ENCODE data around the gene ELOA2. TPM values are rescaled to one million over a fixed set of nuclear protein-coding genes. Genes with fewer than 3 reads are reported as not detected.
"Not testable (repeated sequence)": the region's sequence is repeated elsewhere in the genome, so short reads cannot be mapped to it uniquely, and the experiment has no call there.

ELOA2 gene
- total RNA-seq, 1 donor from 2014 or later, result not detected

GRCh38 chr18:47023769-47024465, 11.5 kb downstream of the ELOA2 start:
- H3K27me3 ChIP-seq (ENCODE audit: low read depth); H3K4me3 ChIP-seq; H3K4me1 ChIP-seq; H3K9me3 ChIP-seq (replicated peaks); H3K27ac ChIP-seq (replicated peaks); DNase-seq; intact Hi-C loops (cut with micrococcal nuclease); H3K36me3 ChIP-seq: not testable (repeated sequence)

DNA sequence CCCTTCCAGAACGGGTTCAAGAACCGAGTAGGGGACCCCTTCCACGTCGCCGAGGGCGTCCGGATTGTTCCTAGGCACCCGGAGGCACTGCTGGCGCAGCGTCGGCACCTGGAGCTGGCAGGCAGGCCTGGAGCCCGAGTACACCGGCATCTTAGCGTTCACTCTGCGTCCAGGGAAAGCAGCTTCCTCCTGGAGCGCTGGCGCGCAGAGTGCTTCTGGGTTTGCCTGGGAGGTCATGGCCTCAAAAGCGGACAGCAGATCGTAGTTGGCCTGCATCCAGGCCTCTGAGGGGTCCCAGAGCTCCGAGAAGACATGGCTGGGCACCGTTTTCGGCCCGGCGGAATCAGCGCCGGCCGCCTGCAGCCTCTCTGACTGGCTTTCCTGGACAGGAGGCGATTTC, 12.6 kb downstream of the ELOA2 start:
- intact Hi-C loops (cut with micrococcal nuclease); H3K27ac ChIP-seq (replicated peaks); H3K9me3 ChIP-seq (replicated peaks); H3K4me3 ChIP-seq; H3K27me3 ChIP-seq (ENCODE audit: low read depth); H3K36me3 ChIP-seq; DNase-seq; H3K4me1 ChIP-seq: not testable (repeated sequence)

- H3K4me3 ChIP-seq; H3K27ac ChIP-seq (replicated peaks); H3K9me3 ChIP-seq (replicated peaks); DNase-seq; H3K4me1 ChIP-seq; H3K27me3 ChIP-seq (ENCODE audit: low read depth); H3K36me3 ChIP-seq; intact Hi-C loops (cut with micrococcal nuclease): not testable (repeated sequence)
Measured at GRCh38 chr18:47020757-47021156, 14.7 kb downstream of the ELOA2 start.

DNA sequence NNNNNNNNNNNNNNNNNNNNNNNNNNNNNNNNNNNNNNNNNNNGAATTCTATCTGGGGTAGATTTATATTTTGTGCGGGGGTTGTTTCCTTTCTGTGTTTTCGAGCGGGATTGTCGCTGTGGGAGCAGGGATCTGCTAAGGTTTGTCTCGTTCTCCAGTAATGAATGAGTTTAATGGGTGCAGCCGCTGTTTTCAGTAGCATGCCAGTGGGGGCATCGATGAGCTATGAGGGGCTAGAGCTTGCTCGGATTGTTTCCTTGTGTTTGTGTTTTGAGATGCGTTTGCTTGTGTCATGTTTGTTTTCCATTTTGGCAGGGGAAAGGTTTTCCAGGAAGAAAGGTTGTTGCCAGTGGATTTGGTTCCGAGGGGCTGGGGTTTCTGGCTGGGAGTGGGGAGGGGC, 15.6 kb downstream of the ELOA2 start:
- H3K9me3 ChIP-seq (replicated peaks); H3K4me1 ChIP-seq; H3K27ac ChIP-seq (replicated peaks); H3K4me3 ChIP-seq; H3K27me3 ChIP-seq (ENCODE audit: low read depth); H3K36me3 ChIP-seq; intact Hi-C loops (cut with micrococcal nuclease); DNase-seq: not testable (repeated sequence)

Other genes with a start within 250 kb of the ELOA2 start
- gene PIAS2, start 118.1 kb downstream of the ELOA2 start, total RNA-seq, result 33.2 TPM
- 5.4 TPM for gene KATNAL2, start 118.0 kb downstream of the ELOA2 start, total RNA-seq
- gene HDHD2, start 114.9 kb upstream of the ELOA2 start, total RNA-seq, result 42.3 TPM
- gene IER3IP1, start 140.7 kb upstream of the ELOA2 start, total RNA-seq, result 9.6 TPM
- gene SKOR2, start 216.0 kb upstream of the ELOA2 start, total RNA-seq, result not detected